Liver (tissue), 9 donors: ENCODE data around the gene CST7. TPM values are rescaled to one million over a fixed set of nuclear protein-coding genes. Genes with fewer than 3 reads are reported as not detected.

ENCODE experiments used
- DNase-seq: peaks from one replicate; pipeline ENCODE4 v3.0.0-alpha.2; 2017; ENCODE audit warnings: low spot score
- H3K27ac ChIP-seq, 2 donors: one replicate each; pipeline ENCODE4 v1.7.0; 2013; ENCODE audit warnings: inconsistent platforms in 2 of 2, low read length in 2 of 2, control low read depth in 1 of 2, low read depth in 1 of 2, mild to moderate bottlenecking in 1 of 2
- H3K27me3 ChIP-seq, 4 donors: one replicate each; pipeline versions ENCODE4 v1.6.1 to v1.7.0; 2013; ENCODE audit warnings: low read length in 3 of 4, inconsistent platforms in 1 of 4, mild to moderate bottlenecking in 1 of 4, moderate library complexity in 1 of 4; ENCODE audit not compliant: control insufficient read depth in 4 of 4, insufficient read depth in 4 of 4
- H3K36me3 ChIP-seq, 4 donors: one replicate each; pipeline versions ENCODE4 v1.6.1 to v1.7.0; 2013; ENCODE audit warnings: low read length in 3 of 4, mild to moderate bottlenecking in 3 of 4, low read depth in 1 of 4, moderate library complexity in 1 of 4; ENCODE audit not compliant: control insufficient read depth in 4 of 4, insufficient read depth in 3 of 4
- H3K4me1 ChIP-seq, 4 donors: one replicate each; pipeline versions ENCODE4 v1.6.1 to v1.7.0; 2013; ENCODE audit warnings: low read length in 3 of 4, mild to moderate bottlenecking in 3 of 4, moderate library complexity in 1 of 4; ENCODE audit not compliant: control insufficient read depth in 4 of 4, insufficient read depth in 4 of 4
- H3K4me3 ChIP-seq, 3 donors: one replicate each; pipeline versions ENCODE4 v1.6.1 to v1.7.0; 2013; ENCODE audit warnings: low read length in 3 of 3, control low read depth in 1 of 3, low read depth in 1 of 3, mild to moderate bottlenecking in 1 of 3
- H3K9ac ChIP-seq, 2 donors: one replicate each; pipeline ENCODE4 v1.7.0; 2013; ENCODE audit warnings: low read length in 2 of 2, mild to moderate bottlenecking in 2 of 2, moderate library complexity in 2 of 2, control low read depth in 1 of 2, low read depth in 1 of 2
- H3K9me3 ChIP-seq, 4 donors: one replicate each; pipeline versions ENCODE4 v1.6.1 to v1.7.0; 2013; ENCODE audit warnings: low read length in 3 of 4; ENCODE audit not compliant: control insufficient read depth in 4 of 4
- EGR1 ChIP-seq, 2 donors: IDR thresholded peaks; 2 replicates each; pipeline ENCODE4 v1.6.1; 2016 to 2018; ENCODE audit warnings: antibody characterized with exemption in 2 of 2, low read depth in 2 of 2
- GABPA ChIP-seq, 2 donors: IDR thresholded peaks in 1 of 2; conservative IDR thresholded peaks in 1 of 2; 2 replicates each; pipeline ENCODE4 v1.6.1; 2016; ENCODE audit warnings: antibody characterized with exemption in 2 of 2, mild to moderate bottlenecking in 1 of 2, moderate library complexity in 1 of 2
- HNF4A ChIP-seq, 2 donors: conservative IDR thresholded peaks; 2 replicates each; pipeline ENCODE4 v1.6.1; 2016; ENCODE audit warnings: antibody characterized with exemption in 2 of 2, mild to moderate bottlenecking in 2 of 2
- HNF4G ChIP-seq: IDR thresholded peaks from 2 replicates; pipeline ENCODE4 v1.6.1; 2016; ENCODE audit warnings: antibody characterized with exemption
- NR2F2 ChIP-seq: IDR thresholded peaks from 2 replicates; pipeline ENCODE4 v1.6.1; 2016; ENCODE audit warnings: antibody characterized with exemption
- RAD21 ChIP-seq, 2 donors: IDR thresholded peaks; 2 replicates each; pipeline ENCODE4 v1.6.1; 2016; ENCODE audit warnings: antibody characterized with exemption in 2 of 2, mild to moderate bottlenecking in 2 of 2
- RXRA ChIP-seq, 2 donors: IDR thresholded peaks; 2 replicates each; pipeline ENCODE4 v1.6.1; 2017 to 2018; ENCODE audit warnings: antibody characterized with exemption in 2 of 2, mild to moderate bottlenecking in 1 of 2
- TAF1 ChIP-seq: conservative IDR thresholded peaks from 2 replicates; pipeline ENCODE4 v1.6.1; 2016; ENCODE audit warnings: antibody characterized with exemption, mild to moderate bottlenecking
- YY1 ChIP-seq: IDR thresholded peaks from 2 replicates; pipeline ENCODE4 v1.6.1; 2016; ENCODE audit warnings: antibody characterized with exemption, mild to moderate bottlenecking
- WGBS: extraction: QIAGEN DNeasy Blood & Tissue Kit; methylation state at CpG from one replicate; pipeline ENCODE4 v1.1.7; 2013; 5-methylcytosine and 5-hydroxymethylcytosine counted together
- polyA plus RNA-seq, 2 donors: library from polyadenylated mRNA; stranded (reverse) in 1 of 2; unstranded in 1 of 2; fragments of 200-250 nt in 1 of 2; fragments of >200 nt in 1 of 2; fragmentation: Nextera tagmentation in 1 of 2; extraction: Ambion mirVana in 1 of 2; gene quantifications; one replicate each; pipeline versions ENCODE4 v1.2.1 to v1.2.3, GENCODE V29; 2013 to 2015
- total RNA-seq, 2 donors: library from RNA; depleted of rRNA; stranded (reverse); fragments of >200 nt; gene quantifications; one replicate each; pipeline ENCODE4 v1.2.3, GENCODE V29; 2014
- TF ChIP-seq, protein P1 (sequence below): IDR thresholded peaks from 2 replicates; pipeline ENCODE4 v1.6.1; 2016; ENCODE audit warnings: antibody characterized with exemption
- TF ChIP-seq, protein P2 (sequence below): IDR thresholded peaks from 2 replicates; pipeline ENCODE4 v1.6.1; 2016; ENCODE audit warnings: antibody characterized with exemption
- TF ChIP-seq, protein P3 (sequence below): IDR thresholded peaks from 2 replicates; pipeline ENCODE4 v1.6.1; 2016; ENCODE audit warnings: antibody characterized with exemption
- donor health status: healthy.
- donor health status: healthy.
- donor health status: healthy.
- donor health status: healthy.
- donor health status: healthy.

CST7 gene
- total and polyA plus RNA-seq, 4 donors, result 1.5 to 15.1 (median 2.7) TPM

DNA sequence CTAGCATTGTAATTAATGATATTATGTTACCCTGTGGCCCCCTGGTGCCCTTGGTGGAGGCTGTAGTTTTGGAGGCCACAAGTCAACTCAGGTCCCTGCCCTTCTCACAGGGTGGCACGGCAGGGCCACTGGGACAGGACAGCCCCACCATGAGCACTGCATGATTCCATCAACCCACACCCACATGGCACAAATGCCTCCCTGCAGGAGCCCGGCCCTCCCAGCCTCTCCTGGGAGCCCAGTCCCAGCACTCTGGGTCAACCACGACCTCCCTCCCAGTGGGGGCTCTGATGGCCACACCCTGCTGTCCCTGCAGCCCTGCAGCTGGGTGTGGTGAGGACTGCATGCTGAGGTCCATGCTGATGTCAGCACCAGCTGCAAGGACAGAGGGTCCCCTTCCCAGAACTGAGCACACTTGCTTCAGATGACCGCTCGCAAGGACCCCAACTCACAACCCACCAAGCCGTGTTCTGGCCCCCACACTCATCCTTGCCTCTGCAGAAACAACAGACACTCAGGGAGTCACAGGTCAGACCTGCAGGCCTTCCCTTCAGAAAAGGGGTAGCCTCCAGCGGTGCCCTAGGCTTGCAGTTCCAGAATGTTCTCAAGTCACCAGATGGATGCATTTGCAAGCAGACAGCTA lies 15.7 kb upstream of the CST7 start (continued):
- TF ChIP-seq GABPA (IDR thresholded peaks at IDR 0.05 in 1 of 2, conservative IDR thresholded peaks at IDR 0.05 in 1 of 2), result no peak
- no peak for TF ChIP-seq TAF1
- no peak for TF ChIP-seq EGR1 (IDR thresholded peaks at IDR 0.05; ENCODE audit: low read depth in 2 of 2)

DNA sequence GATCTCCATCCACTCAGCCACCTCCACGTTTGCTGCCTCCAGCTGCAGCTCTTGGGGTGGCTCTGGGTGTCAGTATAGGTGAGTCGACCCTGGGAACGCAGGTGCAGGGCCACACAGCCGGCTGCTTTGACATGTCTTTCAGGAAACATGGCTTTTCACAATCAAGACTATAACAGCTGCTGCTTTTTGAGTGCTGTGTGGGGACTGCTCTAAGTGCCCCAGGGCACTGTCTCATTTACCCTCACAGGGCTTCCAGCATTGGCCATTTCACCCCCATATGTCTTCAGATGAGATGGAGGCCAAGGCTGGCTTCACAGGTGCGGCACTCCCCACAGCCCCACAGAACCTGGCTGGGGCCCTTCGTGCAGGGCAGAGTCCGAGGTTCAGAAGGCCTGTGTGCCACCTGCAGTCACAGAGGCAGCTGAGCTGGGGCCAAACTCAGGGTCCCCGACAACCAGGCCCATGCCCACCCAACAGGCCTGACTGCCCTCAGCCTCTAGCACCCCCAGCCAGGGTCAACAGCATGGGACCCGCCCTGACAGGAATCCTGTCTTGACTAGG lies 14.9 kb upstream of the CST7 start:
- 73% methylated on average over 9 of the region's 9 CpGs for whole genome bisulfite sequencing
- Histone ChIP-seq H3K27me3 (no peaks in the 10 kb centered on the region), H3K4me3 (no peak overlapping the region), H3K36me3 (no peaks in the 10 kb centered on the region), H3K4me1 (peaks cover 0 to 13% (median 6%) of the 10 kb centered on the region in 4 donors), H3K27ac (no peak overlapping the region), H3K9ac (no peak overlapping the region), H3K9me3 (no peaks in the 10 kb centered on the region)
- no peak for DNase-seq
- no peak for TF ChIP-seq TAF1
- TF ChIP-seq HNF4A (conservative IDR thresholded peaks at IDR 0.05), result peak; percentile 10 to 17
- TF ChIP-seq RXRA (IDR thresholded peaks at IDR 0.05), result no peak

DNA sequence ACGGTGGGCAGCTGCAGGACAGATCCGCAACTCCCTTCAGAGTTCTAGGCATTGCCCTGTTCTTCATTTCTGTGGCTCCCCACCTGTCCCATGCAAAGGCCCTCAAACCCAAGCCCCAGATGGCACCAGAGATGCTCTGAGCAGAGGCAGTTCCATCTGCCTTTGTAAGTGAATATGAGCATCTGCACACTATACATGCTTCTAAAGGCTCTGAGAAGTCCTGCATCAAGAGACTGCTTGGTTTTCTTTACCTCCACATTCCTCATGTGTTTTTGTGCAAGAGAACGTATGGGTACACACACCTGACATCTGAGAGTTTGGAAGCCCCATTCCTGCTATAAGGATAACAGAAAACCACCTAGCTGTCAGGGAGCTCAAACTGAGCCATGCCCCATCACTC lies 14.4 kb upstream of the CST7 start:
- TF ChIP-seq RXRA (IDR thresholded peaks at IDR 0.05) (no peak), HNF4A (conservative IDR thresholded peaks at IDR 0.05) (no peak), RAD21 (IDR thresholded peaks at IDR 0.05) (no peak), HNF4G (no peak)
- TF ChIP-seq, protein P1, sequence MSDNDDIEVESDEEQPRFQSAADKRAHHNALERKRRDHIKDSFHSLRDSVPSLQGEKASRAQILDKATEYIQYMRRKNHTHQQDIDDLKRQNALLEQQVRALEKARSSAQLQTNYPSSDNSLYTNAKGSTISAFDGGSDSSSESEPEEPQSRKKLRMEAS, result no peak
- TF ChIP-seq, protein P2, sequence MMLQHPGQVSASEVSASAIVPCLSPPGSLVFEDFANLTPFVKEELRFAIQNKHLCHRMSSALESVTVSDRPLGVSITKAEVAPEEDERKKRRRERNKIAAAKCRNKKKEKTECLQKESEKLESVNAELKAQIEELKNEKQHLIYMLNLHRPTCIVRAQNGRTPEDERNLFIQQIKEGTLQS, result no peak
- TF ChIP-seq, protein P3, sequence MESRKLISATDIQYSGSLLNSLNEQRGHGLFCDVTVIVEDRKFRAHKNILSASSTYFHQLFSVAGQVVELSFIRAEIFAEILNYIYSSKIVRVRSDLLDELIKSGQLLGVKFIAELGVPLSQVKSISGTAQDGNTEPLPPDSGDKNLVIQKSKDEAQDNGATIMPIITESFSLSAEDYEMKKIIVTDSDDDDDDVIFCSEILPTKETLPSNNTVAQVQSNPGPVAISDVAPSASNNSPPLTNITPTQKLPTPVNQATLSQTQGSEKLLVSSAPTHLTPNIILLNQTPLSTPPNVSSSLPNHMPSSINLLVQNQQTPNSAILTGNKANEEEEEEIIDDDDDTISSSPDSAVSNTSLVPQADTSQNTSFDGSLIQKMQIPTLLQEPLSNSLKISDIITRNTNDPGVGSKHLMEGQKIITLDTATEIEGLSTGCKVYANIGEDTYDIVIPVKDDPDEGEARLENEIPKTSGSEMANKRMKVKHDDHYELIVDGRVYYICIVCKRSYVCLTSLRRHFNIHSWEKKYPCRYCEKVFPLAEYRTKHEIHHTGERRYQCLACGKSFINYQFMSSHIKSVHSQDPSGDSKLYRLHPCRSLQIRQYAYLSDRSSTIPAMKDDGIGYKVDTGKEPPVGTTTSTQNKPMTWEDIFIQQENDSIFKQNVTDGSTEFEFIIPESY, result no peak
- no peak for DNase-seq
- Histone ChIP-seq H3K4me1 (peaks cover 0 to 13% (median 5%) of the 10 kb centered on the region in 4 donors), H3K36me3 (no peaks in the 10 kb centered on the region), H3K4me3 (no peak overlapping the region), H3K27ac (no peak overlapping the region), H3K9me3 (no peaks in the 10 kb centered on the region), H3K27me3 (no peaks in the 10 kb centered on the region), H3K9ac (no peak overlapping the region)
- WGBS, result 89% methylated on average over 3 of the region's 3 CpGs

DNA sequence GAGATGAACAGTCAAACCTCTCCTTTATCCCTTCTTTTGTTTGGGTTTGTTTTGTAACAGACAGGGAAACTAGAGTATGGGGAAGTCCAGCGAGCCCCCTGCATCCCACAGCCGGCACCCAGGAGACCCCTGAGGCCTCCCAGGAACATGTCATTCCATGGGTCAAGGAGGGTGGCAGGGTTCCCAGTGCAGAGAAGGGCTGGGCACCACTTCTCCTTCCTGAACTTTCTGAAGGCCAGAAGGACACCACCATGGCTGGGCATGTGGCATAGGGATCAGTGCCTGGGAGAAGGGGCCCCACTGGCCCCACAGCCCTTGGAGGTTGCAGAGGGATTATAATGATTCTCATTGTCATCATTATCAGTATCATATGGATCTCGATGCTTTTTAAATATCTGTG lies 13.9 kb upstream of the CST7 start:
- WGBS, result 94% methylated on average over 3 of the region's 3 CpGs
- no peak overlapping the region for H3K4me3 ChIP-seq
- H3K36me3 ChIP-seq, result no peaks in the 10 kb centered on the region
- peaks cover 0 to 12% (median 3%) of the 10 kb centered on the region in 4 donors for H3K4me1 ChIP-seq
- no peak overlapping the region for H3K9ac ChIP-seq
- H3K27me3 ChIP-seq, result no peaks in the 10 kb centered on the region
- H3K27ac ChIP-seq, result no peak overlapping the region
- no peak for DNase-seq
- no peaks in the 10 kb centered on the region for H3K9me3 ChIP-seq
- no peak for TF ChIP-seq GABPA (IDR thresholded peaks at IDR 0.05 in 1 of 2, conservative IDR thresholded peaks at IDR 0.05 in 1 of 2)
- TF ChIP-seq, protein P3, result no peak
- TF ChIP-seq HNF4A (conservative IDR thresholded peaks at IDR 0.05), result no peak
- no peak for TF ChIP-seq RAD21 (IDR thresholded peaks at IDR 0.05)
- no peak for TF ChIP-seq RXRA (IDR thresholded peaks at IDR 0.05)
- no peak for TF ChIP-seq NR2F2
- no peak for TF ChIP-seq YY1
- no peak for TF ChIP-seq TAF1
- TF ChIP-seq EGR1 (IDR thresholded peaks at IDR 0.05; ENCODE audit: low read depth in 2 of 2), result no peak
